Uterus (tissue), 4 donors: ENCODE results near the gene CPHXL. TPM values are rescaled to one million over a fixed set of nuclear protein-coding genes. Genes with fewer than 3 reads are reported as not detected.

Source experiments
- DNase-seq, 2 donors: peaks; one replicate each; pipeline ENCODE4 v3.0.0-alpha.2; 2019 to 2020
- H3K27ac ChIP-seq, 2 donors: fragments of 200-600 bp; sonication (generic); 1 replicate in 1 of 2; 2 replicates in 1 of 2; pipeline ENCODE4 v1.5.1; 2016 to 2018
- H3K27me3 ChIP-seq, 2 donors: fragments of 200-600 bp; sonication (generic); one replicate each; pipeline ENCODE4 v1.5.1; 2018 to 2019; ENCODE audit warnings: control low read depth in 1 of 2
- H3K36me3 ChIP-seq, 2 donors: fragments of 200-600 bp; sonication (generic); one replicate each; pipeline ENCODE4 v1.5.1; 2019; ENCODE audit warnings: control low read depth in 1 of 2
- H3K4me1 ChIP-seq, 2 donors: fragments of 200-600 bp; sonication (generic); one replicate each; pipeline ENCODE4 v1.5.1; 2018 to 2019; ENCODE audit warnings: control low read depth in 1 of 2
- H3K4me3 ChIP-seq, 2 donors: fragments of 200-600 bp; sonication (generic); 1 replicate in 1 of 2; 2 replicates in 1 of 2; pipeline ENCODE4 v1.5.1; 2018 to 2019; ENCODE audit warnings: mild to moderate bottlenecking in 1 of 2
- H3K9me3 ChIP-seq, 2 donors: fragments of 200-600 bp; sonication (generic); one replicate each; pipeline ENCODE4 v1.5.1; 2019; ENCODE audit warnings: control low read depth in 1 of 2
- CTCF ChIP-seq, 4 experiments: fragments of 200-600 bp in 2 of 4; fragments of 450-650 bp in 2 of 4; sonication (generic) in 2 of 4; IDR thresholded peaks; one replicate each; pipeline ENCODE4 v1.5.1; 2016 to 2019; ENCODE audit warnings: antibody characterized with exemption in 4 of 4, mild to moderate bottlenecking in 2 of 4, moderate library complexity in 1 of 4
- POLR2A ChIP-seq, 2 donors: fragments of 450-650 bp; IDR thresholded peaks; one replicate each; pipeline ENCODE4 v1.6.1; 2016; ENCODE audit warnings: antibody characterized with exemption in 2 of 2, mild to moderate bottlenecking in 1 of 2, moderate library complexity in 1 of 2
- intact Hi-C: fragments of 100-400 bp; cut with DNase I; formaldehyde crosslinking; loops from one replicate; pipeline ENCODE4 v1.15.1; 2023; ENCODE audit warnings: low total_unique reads
- total RNA-seq, 4 donors: library from RNA; depleted of rRNA in 3 of 4; stranded (reverse); fragments of >200 nt in 3 of 4; gene quantifications; one replicate each; pipeline versions ENCODE4 v1.1.0 to v1.2.4, GENCODE V29; 2014 to 2023
- donor health status: DM: yes; HTN: yes; CAD: no.

The CPHXL gene
- total RNA-seq, 4 donors from 2014 or later, result not detected

GRCh38 chr16:75733305-75734211 lies 7.3 kb upstream of the CPHXL start:
- DNase-seq, result peak; percentile 26 to 33
- no peaks in the 10 kb centered on the region for H3K9me3 ChIP-seq
- no peaks in the 10 kb centered on the region for H3K27me3 ChIP-seq
- peak overlapping the region; percentile 37 to 48 for H3K27ac ChIP-seq
- TF ChIP-seq CTCF (IDR thresholded peaks at IDR 0.05) (no peak), POLR2A (IDR thresholded peaks at IDR 0.05) (no peak)
- no peaks in the 10 kb centered on the region for H3K36me3 ChIP-seq
- no peaks in the 10 kb centered on the region for H3K4me1 ChIP-seq
- H3K4me3 ChIP-seq, result no peak overlapping the region
- intact Hi-C loops, result no loop called here

- no peaks in the 10 kb centered on the region for H3K27me3 ChIP-seq
- H3K27ac ChIP-seq, result peak overlapping the region; percentile 37 to 48
- TF ChIP-seq POLR2A (IDR thresholded peaks at IDR 0.05), result no peak
- no peak for TF ChIP-seq CTCF (IDR thresholded peaks at IDR 0.05)
- H3K4me3 ChIP-seq, result no peak overlapping the region
- intact Hi-C loops, result no loop called here
- no peak for DNase-seq
- no peaks in the 10 kb centered on the region for H3K4me1 ChIP-seq
- H3K36me3 ChIP-seq, result no peaks in the 10 kb centered on the region
- no peaks in the 10 kb centered on the region for H3K9me3 ChIP-seq
Observed at GRCh38 chr16:75732871-75733270, 6.6 kb upstream of the CPHXL start.

- no peak for DNase-seq
- Histone ChIP-seq H3K4me3 (no peak overlapping the region), H3K27me3 (no peaks in the 10 kb centered on the region), H3K4me1 (no peaks in the 10 kb centered on the region), H3K9me3 (no peaks in the 10 kb centered on the region), H3K27ac (no peak overlapping the region), H3K36me3 (no peaks in the 10 kb centered on the region)
- no peak for TF ChIP-seq CTCF (IDR thresholded peaks at IDR 0.05)
- TF ChIP-seq POLR2A (IDR thresholded peaks at IDR 0.05), result no peak
- intact Hi-C loops, result no loop called here
Observed at GRCh38 chr16:75727221-75727620, 931 bp upstream of the CPHXL start.

- intact Hi-C loops, result no loop called here
- no peaks in the 10 kb centered on the region for H3K36me3 ChIP-seq
- DNase-seq, result no peak
- no peak overlapping the region for H3K27ac ChIP-seq
- TF ChIP-seq CTCF (IDR thresholded peaks at IDR 0.05), result no peak
- no peak for TF ChIP-seq POLR2A (IDR thresholded peaks at IDR 0.05)
- no peaks in the 10 kb centered on the region for H3K4me1 ChIP-seq
- no peaks in the 10 kb centered on the region for H3K27me3 ChIP-seq
- H3K9me3 ChIP-seq, result no peaks in the 10 kb centered on the region
- no peak overlapping the region for H3K4me3 ChIP-seq
Observed at GRCh38 chr16:75718452-75718851, 7.8 kb downstream of the CPHXL start.

GRCh38 chr16:75714661-75715060 lies 11.6 kb downstream of the CPHXL start:
- intact Hi-C loops, result no loop called here
- Histone ChIP-seq H3K4me1 (no peaks in the 10 kb centered on the region), H3K36me3 (no peaks in the 10 kb centered on the region), H3K27ac (no peak overlapping the region), H3K4me3 (no peak overlapping the region), H3K27me3 (no peaks in the 10 kb centered on the region), H3K9me3 (no peaks in the 10 kb centered on the region)
- TF ChIP-seq POLR2A (IDR thresholded peaks at IDR 0.05) (no peak), CTCF (IDR thresholded peaks at IDR 0.05) (no peak)
- no peak for DNase-seq
